NB4 (cell line): ENCODE data around the gene GPR17.

Experiments
- DNase-seq: peaks from one replicate; pipeline ENCODE4 v3.0.0; 2010; ENCODE audit warnings: low read depth
- H3K4me3 ChIP-seq: one replicate; pipeline ENCODE4 v1.5.1; 2011; ENCODE audit warnings: mild to moderate bottlenecking, low read depth, low read length, moderate library complexity
- CTCF ChIP-seq: IDR thresholded peaks from one replicate; pipeline ENCODE4 v1.5.1; 2012; ENCODE audit warnings: low read depth, low read length
- MAX ChIP-seq: IDR thresholded peaks from 2 replicates; pipeline ENCODE4 v1.6.1; 2011; ENCODE audit warnings: low read depth, low read length
- MYC ChIP-seq: IDR thresholded peaks from 2 replicates; pipeline ENCODE4 v1.6.1; 2011; ENCODE audit warnings: low read depth, low read length
- POLR2A ChIP-seq: IDR thresholded peaks from 2 replicates; pipeline ENCODE4 v1.6.1; 2011; ENCODE audit warnings: mild to moderate bottlenecking; ENCODE audit not compliant: insufficient read length; ENCODE audit errors: extremely low read depth

GPR17 gene

GRCh38 chr2:127658146-127658545 lies 12.2 kb downstream of the GPR17 start:
- no peak for DNase-seq
- H3K4me3 ChIP-seq, result no peak overlapping the region
- TF ChIP-seq MYC, result no peak
- no peak for TF ChIP-seq POLR2A
- no peak for TF ChIP-seq CTCF
- TF ChIP-seq MAX, result no peak

GRCh38 chr2:127658641-127659407 lies 12.9 kb downstream of the GPR17 start:
- TF ChIP-seq MAX (no peak), MYC (no peak), CTCF (no peak), POLR2A (no peak)
- no peak overlapping the region for H3K4me3 ChIP-seq
- DNase-seq, result no peak

- DNase-seq, result peak; percentile 70
- no peak overlapping the region for H3K4me3 ChIP-seq
- TF ChIP-seq MAX (no peak), MYC (0 out of 2 replicates have a peak, but pooled peaks have one; percentile 23)
These were observed 13.7 kb downstream of the GPR17 start for GRCh38 chr2:127659408-127660290.

GRCh38 chr2:127660291-127660578 lies 14.3 kb downstream of the GPR17 start:
- H3K4me3 ChIP-seq, result no peak overlapping the region
- TF ChIP-seq CTCF (no peak), MAX (no peak), POLR2A (no peak), MYC (no peak)
- no peak for DNase-seq

- H3K4me3 ChIP-seq, result no peak overlapping the region
- DNase-seq, result no peak
- no peak for TF ChIP-seq MYC
- TF ChIP-seq POLR2A, result no peak
- no peak for TF ChIP-seq MAX
- TF ChIP-seq CTCF, result no peak
These were observed 15.2 kb downstream of the GPR17 start for GRCh38 chr2:127661072-127661649.
